Stimulated activated CD4-positive, alpha-beta T cell treated with anti-CD3 and anti-CD28 coated beads, Interleukin-15, amount 100 ng/mL, for 48 hours (primary cell): ENCODE data around the gene HCN3.
"Not testable (repeated sequence)": the region's sequence is repeated elsewhere in the genome, so short reads cannot be mapped to it uniquely, and the experiment has no call there.

Experiments
- DNase-seq, 2 donors: peaks; one replicate each; pipeline ENCODE4 v3.0.0-alpha.2; 2020; ENCODE audit warnings: low read depth in 2 of 2

Gene HCN3

DNA sequence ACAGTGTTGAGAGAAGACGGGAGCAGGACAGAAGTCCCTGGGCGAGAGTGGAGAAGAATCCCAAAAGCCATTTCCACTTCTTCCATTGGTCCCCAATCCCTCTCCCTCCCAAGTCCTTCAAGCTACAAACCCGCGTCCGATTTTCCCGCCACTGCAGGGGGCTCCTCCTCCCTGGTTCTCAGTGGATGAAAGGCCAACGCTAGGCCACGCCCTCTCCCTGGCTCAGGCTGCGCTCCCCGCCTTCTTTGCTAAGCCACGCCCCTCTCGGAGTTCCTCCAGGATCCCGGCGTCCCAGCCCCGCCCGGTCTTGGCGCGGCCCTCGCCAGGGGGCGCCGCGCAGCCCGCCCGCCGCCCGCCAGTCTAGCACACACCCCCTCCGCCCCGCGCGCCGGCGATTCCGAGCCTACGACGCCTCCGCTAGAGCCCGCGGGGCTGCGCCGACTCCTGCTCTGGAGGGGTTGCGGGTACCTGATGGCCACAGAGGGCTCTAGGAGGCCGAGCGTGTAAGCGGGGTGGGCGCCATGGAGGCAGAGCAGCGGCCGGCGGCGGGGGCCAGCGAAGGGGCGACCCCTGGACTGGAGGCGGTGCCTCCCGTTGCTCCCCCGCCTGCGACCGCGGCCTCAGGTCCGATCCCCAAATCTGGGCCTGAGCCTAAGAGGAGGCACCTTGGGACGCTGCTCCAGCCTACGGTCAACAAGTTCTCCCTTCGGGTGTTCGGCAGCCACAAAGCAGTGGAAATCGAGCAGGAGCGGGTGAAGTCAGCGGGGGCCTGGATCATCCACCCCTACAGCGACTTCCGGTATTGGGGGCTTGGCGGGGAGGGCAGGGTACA is at the start of gene HCN3:
TSS of gene HCN3 (plus strand) at position 394 of the 832 bp plus-strand sequence. CDS start at position 522, 128 bp downstream.
- peak; percentile 88 to 95 for DNase-seq

- DNase-seq: no peak
Measured at GRCh38 chr1:155228096-155228427, 49.2 kb upstream of the HCN3 start.

- DNase-seq: not testable (repeated sequence)
Measured at GRCh38 chr1:155231302-155231701, 46.0 kb upstream of the HCN3 start.

DNA sequence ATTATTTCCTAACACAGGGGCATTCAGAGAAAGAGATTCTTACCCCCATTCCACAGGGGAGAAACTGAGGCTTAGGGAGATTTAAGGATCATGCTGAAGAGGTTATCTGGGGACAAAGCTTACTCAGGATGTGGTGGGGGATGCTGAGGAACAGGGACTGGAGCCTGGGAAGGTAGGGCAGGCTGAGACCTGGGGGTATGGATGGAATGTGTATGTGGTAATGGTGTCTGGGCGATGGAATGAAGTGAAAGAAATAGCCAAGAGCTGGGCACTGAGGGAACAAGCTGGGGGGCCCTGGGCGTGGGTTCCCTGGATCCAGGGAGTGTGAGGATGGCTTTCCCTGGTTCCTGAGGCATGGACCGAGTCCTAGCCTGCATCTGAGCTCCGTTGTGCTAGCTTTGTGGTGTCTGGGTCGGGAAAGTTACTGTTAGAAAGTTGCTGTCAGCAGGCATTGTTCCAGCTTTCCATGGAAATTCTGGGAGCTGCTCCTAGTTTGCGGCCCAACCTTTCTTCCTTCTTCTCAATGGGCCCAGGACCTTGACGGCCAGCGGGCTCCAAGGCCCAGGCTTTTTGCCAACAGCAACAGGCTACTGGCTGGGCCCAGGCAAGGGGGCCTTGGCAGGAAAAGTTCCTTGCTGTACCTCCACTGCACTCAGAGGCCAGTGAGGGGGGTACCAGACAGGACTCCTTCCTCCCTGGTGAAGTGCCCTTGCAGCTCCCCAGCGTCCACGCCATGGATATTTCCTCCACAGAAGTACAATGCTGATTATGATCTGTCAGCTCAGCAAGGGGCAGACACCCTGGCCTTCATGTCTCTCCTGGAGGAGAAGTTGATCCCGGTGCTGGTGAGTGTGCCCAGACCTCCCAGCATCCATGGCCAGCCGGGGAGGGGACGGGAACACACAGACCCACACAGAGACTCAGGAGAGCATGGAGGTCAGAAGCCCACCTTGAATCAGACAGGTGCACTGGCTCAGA is 45.0 kb upstream of the HCN3 start:
- not testable (repeated sequence) for DNase-seq

DNA sequence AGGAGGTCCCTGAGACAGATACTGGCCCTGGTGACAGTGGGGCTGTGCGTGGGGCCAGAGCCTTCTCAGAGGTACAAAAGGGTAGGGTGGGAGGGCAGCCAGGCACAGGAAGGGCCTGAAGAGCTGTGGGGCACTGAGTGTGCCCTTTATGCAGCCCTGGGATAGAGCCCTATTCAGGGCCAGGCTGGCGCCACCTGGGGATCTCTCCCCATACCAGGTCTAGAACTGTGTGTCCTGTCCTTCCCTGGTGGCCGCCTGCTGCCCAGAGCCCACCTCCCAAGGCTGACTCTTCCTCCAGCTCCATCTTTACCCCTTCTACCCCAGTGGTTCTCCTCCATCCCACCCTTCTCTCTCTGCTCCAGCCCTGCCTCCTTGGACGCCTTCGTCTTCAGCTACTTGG is 43.8 kb upstream of the HCN3 start:
- DNase-seq: not testable (repeated sequence)

DNA sequence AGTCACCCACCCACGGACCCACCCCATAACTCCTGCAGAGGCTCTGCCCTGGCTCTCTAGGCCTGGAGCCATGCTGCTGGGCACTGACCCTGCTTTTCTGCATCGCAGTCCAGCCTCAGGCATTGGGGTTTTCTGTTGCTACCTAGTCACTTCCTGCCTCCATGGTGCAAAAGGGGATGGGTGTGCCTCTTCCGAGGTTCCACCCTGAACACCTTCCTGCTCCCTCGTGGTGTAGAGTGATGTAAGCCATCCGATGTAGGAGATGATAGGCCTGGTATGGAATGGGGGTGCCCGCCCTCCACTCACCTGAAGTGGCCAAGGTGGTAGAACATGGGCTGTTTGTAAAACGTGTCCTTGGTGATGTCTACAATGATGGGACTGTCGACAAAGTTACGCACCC is 41.9 kb upstream of the HCN3 start:
- DNase-seq: not testable (repeated sequence)

DNA sequence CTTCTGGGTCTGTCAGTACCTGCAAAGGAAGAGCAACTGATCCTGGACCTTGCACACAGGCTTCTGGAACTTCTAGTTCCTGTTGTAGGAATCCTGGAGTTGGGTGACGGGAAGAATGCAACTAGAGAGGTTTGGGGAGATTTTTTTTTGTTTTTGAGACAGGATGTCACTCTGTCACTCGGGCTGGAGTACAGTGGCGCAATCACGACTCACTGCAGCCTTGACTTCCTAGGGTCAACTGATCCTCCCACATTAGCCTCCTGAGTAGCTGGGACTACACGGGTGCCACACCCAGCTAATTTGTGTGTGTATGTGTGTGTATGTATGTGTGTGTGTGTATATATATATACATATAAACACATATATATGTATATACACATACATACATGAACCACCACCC is 40.8 kb upstream of the HCN3 start:
- no peak for DNase-seq

GRCh38 chr1:155241069-155241679 is 36.1 kb upstream of the HCN3 start:
- DNase-seq: peak in 1 of 2 donors; percentile 29

DNA sequence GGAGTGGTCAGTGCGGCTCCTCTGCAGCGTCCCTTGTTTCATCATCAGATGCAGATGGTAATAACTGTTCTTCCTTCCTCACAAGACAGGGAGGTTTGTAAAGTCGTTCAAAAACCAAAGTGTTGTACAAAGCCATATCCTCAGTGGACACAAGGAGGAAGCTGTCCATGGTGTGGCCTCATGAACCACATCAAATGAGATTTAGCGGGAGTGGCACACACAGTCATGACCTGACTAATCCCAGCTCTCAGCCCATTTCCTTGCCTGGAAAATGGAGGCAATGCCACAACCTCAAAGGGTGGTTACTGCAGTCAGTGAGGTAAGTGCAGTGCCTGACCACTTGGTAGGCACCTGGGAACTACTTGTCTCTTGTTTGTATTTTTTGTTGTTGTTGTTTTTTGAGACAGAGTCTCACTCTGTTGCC is 35.4 kb upstream of the HCN3 start:
- DNase-seq: no peak

- no peak for DNase-seq
Measured at GRCh38 chr1:155242805-155243358, 34.4 kb upstream of the HCN3 start.

DNA sequence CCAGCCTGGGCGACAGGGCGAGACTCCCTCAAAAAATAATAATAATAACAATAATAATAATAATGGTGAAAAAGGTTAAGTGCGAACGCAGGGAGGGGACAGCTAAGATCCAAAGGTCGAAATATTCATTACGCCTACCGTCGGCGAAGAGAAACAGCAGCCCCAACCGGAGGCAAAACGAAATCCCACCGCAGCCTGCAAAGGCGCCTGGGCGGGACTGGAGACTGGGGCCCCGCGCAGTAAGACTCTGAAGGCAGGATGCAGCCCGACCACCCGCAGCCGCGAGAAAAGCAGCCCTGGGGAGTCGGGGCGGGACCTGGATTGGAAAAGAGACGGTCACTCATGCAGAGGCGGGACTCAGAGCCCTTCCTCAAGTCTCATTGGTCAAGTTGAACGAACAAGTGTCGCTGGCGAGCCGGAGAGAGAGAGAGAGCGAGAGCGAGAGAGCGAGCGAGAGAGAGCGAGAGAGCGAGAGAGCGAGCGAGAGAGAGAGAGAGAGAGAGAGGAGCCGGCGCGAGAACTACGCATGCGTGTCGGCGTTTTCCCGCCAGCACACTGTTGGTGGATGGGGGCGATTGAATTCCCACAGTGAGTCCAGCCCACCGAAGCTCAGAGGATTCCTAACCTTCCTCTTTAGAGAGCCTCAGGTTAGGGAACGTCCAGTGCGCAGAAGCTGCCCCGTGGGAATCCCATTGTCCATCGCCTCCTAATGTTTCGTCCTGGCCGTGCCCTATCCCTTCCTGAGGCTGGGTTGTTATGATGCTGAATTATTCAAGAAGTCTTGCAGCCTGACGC is 32.7 kb upstream of the HCN3 start:
- DNase-seq: peak; percentile 94 to 95

- DNase-seq: no peak
Measured at GRCh38 chr1:155245163-155245524, 32.1 kb upstream of the HCN3 start.

DNA sequence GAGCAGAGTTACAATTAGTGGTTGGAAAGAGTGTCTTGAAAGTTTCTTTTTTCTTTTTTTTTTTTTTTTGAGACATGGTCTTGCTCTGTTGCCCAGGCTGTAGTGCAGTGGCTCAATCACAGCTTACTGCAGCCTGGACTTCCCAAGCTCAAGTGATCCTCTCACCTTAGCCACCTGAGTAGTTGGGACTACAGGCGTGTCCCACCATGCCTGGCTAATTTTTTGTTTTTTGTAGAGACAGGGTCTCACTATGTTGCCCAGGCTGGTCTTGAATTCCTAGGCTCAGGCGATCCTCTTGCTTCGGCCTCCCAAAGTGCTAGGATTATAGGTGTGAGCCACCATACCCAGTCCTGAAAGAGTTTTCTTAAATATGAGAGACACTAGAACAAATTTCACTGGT is 30.5 kb upstream of the HCN3 start:
- not testable (repeated sequence) for DNase-seq

- DNase-seq: no peak
Measured at GRCh38 chr1:155247667-155248553, 29.4 kb upstream of the HCN3 start.

DNA sequence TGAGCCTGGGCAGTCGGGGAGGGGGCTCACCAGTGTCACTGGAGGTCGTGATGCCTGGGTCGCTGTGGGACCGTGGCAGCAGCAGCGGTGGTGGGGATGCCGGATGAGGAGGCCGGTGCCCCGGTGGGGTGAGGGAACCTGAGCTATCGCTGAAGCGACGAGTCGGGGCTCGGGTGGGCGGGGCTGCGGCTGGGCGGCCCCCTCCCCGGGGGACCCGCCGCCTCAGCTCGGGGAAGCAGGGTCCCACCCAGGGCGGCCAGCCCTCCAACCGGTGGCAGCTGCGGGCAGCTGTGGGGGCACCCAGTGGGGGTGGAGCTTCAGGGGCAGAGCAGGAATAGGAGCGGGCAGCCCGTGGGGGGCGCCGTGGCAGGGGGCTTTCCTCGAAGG is 27.0 kb upstream of the HCN3 start:
- DNase-seq: no peak

- DNase-seq: peak; percentile 91 to 96
Measured at GRCh38 chr1:155250633-155251449, 26.4 kb upstream of the HCN3 start.

DNA sequence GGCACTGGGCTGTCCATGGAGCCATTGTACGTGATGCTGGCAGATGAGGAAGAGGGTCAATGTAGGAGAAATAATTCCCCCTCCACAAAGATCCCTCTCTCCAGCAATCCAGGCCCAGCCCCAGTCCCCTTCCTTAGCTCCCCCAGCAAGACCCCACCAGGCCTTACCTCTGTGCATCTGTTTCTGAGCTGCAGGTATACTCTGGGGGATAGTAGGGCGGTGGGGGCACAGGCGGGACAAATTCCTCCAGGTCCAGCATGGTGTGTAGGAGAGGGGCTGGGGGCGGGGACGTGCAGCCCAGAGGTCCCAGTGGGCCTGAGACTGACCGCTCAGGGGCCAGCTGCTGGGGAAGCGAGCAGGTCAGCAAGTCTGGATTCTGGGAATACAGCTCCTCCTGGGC is 25.7 kb upstream of the HCN3 start:
- no peak for DNase-seq

DNA sequence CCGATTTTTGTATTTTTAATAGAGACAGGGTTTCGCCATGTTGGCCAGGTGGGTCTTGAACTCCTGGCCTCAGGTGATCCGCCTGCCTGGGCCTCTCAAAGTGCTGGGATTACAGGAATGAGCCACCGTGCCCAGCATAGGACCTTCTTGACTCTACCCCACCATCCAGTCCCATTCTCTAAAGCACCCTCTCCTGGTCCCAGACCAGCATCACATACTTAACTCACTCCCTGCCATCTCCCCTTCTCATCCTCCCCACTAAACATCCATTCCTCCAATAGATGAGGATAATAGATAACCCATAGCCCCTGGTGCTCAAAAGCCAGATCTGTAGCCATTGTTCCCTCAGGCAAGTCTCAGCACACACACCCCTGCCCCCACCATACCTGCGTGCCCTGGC is 24.1 kb upstream of the HCN3 start:
- no peak for DNase-seq

GRCh38 chr1:155253797-155254196 is 23.5 kb upstream of the HCN3 start:
- no peak for DNase-seq
